ENCODE measurements around the gene DGKB.

Gene DGKB

DNA sequence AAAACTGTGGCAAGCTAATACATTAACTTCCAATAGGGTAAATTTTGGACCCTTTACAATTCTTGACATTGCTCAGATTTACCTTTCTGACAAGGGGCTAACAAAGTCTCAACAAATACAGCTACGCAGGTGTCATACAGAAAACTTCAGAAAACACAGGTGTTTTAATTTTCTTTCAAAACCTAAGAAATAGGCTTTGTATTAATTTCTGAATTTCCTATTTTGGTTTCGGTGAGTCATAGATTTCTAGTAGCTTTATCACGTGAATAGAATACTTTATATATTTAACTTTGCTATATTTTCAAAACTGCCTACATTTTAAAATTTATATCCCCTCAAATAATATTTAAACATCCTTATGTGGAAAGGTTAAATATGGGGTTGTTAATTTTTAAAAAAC lies 215.3 kb downstream of the DGKB start:
- no peak overlapping the region for H3K27ac Mint-ChIP-seq
- H3K4me1 Mint-ChIP-seq (ENCODE audit: low read depth), result no peaks in the 10 kb centered on the region
- no peaks in the 10 kb centered on the region for H3K36me3 Mint-ChIP-seq (ENCODE audit: low read depth)
- no peak overlapping the region for H3K4me3 Mint-ChIP-seq
- H3K9me3 Mint-ChIP-seq, result no peaks in the 10 kb centered on the region
- peaks cover 5% of the 10 kb centered on the region for H3K27me3 Mint-ChIP-seq

DNA sequence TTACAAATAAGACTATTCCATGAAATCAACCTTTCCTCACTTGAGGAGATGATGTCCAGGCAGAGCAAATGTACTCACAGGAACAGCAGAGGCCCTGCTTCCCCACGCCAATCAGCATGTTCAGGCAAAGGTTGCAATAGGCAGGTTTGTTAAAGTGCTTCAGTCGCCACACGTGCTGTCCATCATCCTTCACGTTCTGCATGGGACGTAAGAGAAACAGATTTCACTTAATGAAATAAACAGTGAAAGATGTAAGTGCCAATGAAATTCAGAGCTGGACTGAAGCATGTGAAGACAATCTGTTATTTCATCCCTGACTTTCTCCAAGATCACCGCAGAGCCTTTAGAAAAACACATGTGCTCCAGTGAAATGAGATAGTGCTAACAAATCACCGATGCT lies 217.4 kb downstream of the DGKB start:
- H3K4me3 Mint-ChIP-seq, result no peak overlapping the region
- H3K36me3 Mint-ChIP-seq (ENCODE audit: low read depth), result no peaks in the 10 kb centered on the region
- H3K27me3 Mint-ChIP-seq, result no peaks in the 10 kb centered on the region
- no peaks in the 10 kb centered on the region for H3K9me3 Mint-ChIP-seq
- H3K27ac Mint-ChIP-seq, result no peak overlapping the region
- no peaks in the 10 kb centered on the region for H3K4me1 Mint-ChIP-seq (ENCODE audit: low read depth)

DNA sequence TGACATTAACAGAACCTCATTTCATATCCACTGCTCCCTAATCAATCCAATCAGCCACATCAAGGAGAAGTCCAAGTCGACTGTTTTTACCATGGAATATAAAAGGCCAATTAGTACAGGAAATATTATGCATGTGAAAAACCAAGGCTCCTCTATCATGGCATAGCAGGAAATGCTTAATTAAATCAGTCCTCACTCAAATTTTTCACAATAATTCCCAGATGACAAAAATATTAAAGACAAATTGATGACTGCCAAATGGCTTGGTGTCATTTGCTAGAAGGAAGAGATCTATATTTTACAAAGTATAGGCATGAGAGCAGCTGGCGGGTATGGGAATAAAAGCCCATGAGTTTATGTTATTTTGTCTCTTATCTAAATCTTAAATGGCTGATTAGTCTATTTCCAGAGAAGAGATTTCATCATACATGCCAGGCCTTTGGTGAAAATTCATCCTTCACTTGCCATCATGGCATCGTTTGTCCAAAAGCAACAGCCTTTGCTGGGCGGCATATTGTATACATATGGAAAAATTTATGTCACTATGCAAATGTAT lies 219.6 kb downstream of the DGKB start:
- Mint-ChIP-seq H3K9me3 (no peaks in the 10 kb centered on the region), H3K27me3 (no peaks in the 10 kb centered on the region), H3K36me3 (ENCODE audit: low read depth) (no peaks in the 10 kb centered on the region), H3K27ac (no peak overlapping the region), H3K4me3 (no peak overlapping the region), H3K4me1 (ENCODE audit: low read depth) (no peaks in the 10 kb centered on the region)

DNA sequence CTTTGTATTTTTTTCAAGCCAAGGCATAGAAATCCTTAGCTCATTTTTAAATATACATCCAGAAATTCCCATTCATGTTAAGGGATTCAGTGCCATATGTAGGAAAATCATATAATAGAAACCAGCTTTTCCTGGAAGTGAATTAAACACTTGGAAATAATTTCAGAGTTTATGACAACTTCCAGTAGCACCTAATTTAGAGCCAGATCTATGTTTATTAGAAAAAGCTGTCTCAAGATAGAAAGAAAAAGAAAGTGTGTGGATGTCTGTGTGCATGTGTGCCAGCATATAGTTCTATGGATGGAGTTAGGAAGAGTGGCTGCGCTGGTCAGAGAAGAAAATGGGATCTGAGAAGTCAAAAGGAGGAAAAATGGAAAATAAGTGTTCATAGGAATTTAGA lies 225.7 kb downstream of the DGKB start:
- Mint-ChIP-seq H3K27ac (no peak overlapping the region), H3K4me1 (ENCODE audit: low read depth) (no peaks in the 10 kb centered on the region), H3K4me3 (no peak overlapping the region), H3K36me3 (ENCODE audit: low read depth) (no peaks in the 10 kb centered on the region), H3K9me3 (no peaks in the 10 kb centered on the region), H3K27me3 (no peaks in the 10 kb centered on the region)

DNA sequence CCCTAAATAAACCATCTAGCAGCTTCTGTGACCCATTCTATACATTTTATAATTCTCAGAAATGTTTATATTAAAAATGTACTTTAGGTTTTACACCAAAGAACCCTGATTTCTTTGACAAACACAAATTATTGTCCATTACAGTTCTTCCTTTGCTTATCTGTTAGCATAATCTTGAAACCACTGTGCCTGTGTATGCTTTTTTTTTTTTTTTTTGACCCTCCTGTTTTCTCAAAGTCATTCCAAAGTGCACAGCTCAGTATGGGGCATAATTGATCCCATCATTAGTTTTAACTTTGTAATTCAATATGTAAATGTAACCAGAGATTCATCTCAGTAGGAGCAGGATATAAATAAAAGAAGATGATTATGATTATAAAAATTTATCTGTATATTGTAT lies 229.3 kb downstream of the DGKB start:
- Mint-ChIP-seq H3K4me1 (ENCODE audit: low read depth) (no peaks in the 10 kb centered on the region), H3K4me3 (no peak overlapping the region), H3K27me3 (no peaks in the 10 kb centered on the region), H3K9me3 (no peaks in the 10 kb centered on the region), H3K27ac (no peak overlapping the region), H3K36me3 (ENCODE audit: low read depth) (no peaks in the 10 kb centered on the region)

DNA sequence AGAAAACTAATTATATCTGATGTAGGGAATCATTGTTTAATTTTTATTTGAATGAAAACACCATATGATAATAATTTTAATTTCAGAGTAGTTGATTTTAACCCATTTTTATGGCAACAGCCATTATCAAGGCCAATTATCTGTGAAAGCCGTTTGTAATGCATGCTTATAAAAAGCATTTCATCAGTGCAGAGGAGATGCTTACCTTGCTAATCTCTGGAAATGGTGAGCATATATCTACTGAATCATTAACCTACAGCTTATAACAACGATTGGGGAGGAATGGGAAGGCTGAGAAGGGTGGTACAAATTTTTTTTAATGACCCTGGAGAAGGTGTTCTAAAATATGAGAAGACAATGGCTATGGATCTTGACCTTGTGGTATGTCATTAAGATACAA lies 235.6 kb downstream of the DGKB start:
- no peaks in the 10 kb centered on the region for H3K9me3 Mint-ChIP-seq
- H3K4me3 Mint-ChIP-seq, result no peak overlapping the region
- H3K36me3 Mint-ChIP-seq (ENCODE audit: low read depth), result no peaks in the 10 kb centered on the region
- no peaks in the 10 kb centered on the region for H3K27me3 Mint-ChIP-seq
- no peak overlapping the region for H3K27ac Mint-ChIP-seq
- H3K4me1 Mint-ChIP-seq (ENCODE audit: low read depth), result no peaks in the 10 kb centered on the region

DNA sequence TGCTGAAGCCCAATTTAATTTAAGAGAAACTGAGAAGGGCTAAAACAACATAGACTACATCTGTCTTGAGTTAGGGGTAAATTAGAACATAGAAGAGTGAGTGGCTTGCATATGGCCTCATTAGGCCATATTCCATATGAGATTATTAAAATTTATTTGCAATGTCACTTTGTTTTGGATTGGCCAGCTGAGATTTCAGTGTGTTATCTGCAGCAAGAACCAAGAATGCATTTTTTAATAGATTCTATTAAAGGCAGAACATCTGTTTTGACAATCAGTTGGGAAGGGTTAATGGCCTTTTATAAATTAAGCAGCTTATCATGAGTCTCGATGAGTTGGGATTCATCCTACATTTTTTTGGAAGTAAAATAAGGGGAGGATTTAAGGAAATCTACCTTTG lies 236.2 kb downstream of the DGKB start:
- no peaks in the 10 kb centered on the region for H3K4me1 Mint-ChIP-seq (ENCODE audit: low read depth)
- no peaks in the 10 kb centered on the region for H3K27me3 Mint-ChIP-seq
- no peaks in the 10 kb centered on the region for H3K9me3 Mint-ChIP-seq
- H3K36me3 Mint-ChIP-seq (ENCODE audit: low read depth), result no peaks in the 10 kb centered on the region
- no peak overlapping the region for H3K27ac Mint-ChIP-seq
- H3K4me3 Mint-ChIP-seq, result no peak overlapping the region

DNA sequence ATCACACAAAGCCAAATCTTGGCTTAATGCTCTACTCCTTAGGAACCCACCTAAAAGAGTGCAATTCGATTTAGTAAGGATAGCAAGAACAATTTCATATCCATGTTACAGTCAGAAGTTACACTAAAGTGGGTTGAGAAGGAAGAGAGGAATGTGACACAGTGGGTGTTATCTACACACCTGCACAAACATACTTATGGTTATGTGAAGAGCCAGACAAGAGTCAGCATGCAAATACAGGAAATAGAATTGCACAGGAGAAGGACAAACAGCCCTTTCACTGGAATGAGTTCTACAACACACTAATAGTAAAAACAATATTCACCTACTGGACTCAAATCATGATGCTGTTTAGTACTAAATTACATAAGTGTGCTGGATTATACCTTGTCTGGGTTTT lies 262.8 kb downstream of the DGKB start:
- no peaks in the 10 kb centered on the region for H3K36me3 Mint-ChIP-seq (ENCODE audit: low read depth)
- H3K27me3 Mint-ChIP-seq, result no peaks in the 10 kb centered on the region
- no peak overlapping the region for H3K27ac Mint-ChIP-seq
- H3K9me3 Mint-ChIP-seq, result peaks cover 3% of the 10 kb centered on the region
- no peaks in the 10 kb centered on the region for H3K4me1 Mint-ChIP-seq (ENCODE audit: low read depth)
- H3K4me3 Mint-ChIP-seq, result no peak overlapping the region

DNA sequence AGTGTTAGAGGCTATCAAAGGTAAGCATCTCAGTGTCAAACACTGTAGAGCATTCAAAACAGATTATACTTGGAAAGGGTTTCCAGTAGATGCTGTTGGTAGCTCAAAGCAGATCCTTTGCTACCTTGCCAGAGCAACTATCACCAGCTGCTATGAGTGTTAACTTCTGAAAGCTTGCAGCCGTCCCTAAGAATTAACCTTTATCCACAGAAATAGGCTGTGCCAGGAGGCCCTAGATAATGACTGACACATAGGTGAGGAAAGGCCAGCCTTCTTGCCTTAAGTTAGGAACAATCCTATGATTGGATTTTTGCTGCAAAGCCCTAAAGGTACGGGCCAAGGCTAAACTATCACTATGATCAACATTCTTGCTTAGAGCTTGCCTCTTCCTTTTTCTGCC lies 263.2 kb downstream of the DGKB start:
- no peaks in the 10 kb centered on the region for H3K27me3 Mint-ChIP-seq
- H3K9me3 Mint-ChIP-seq, result peaks cover under 1% of the 10 kb centered on the region
- H3K4me3 Mint-ChIP-seq, result no peak overlapping the region
- H3K36me3 Mint-ChIP-seq (ENCODE audit: low read depth), result no peaks in the 10 kb centered on the region
- no peak overlapping the region for H3K27ac Mint-ChIP-seq
- H3K4me1 Mint-ChIP-seq (ENCODE audit: low read depth), result no peaks in the 10 kb centered on the region

DNA sequence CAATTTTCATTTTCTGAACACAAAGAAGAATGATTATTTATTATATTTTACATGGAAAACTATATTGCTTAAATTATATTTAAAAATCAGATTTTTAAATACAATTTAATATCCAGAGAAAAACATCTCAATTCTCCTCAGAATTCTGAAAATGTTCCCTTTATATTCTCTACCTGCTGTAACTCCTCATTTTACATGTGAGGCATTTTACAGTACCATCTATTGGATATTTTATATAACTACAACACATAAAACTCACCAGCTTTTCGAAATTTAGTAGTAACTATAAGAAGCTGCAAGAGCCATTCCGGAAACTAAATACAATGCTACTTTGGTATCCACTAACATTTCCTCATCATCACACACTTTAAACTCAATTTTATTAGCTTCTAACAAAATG lies 264.6 kb downstream of the DGKB start:
- H3K36me3 Mint-ChIP-seq (ENCODE audit: low read depth), result no peaks in the 10 kb centered on the region
- H3K27ac Mint-ChIP-seq, result no peak overlapping the region
- no peak overlapping the region for H3K4me3 Mint-ChIP-seq
- H3K9me3 Mint-ChIP-seq, result no peaks in the 10 kb centered on the region
- no peaks in the 10 kb centered on the region for H3K4me1 Mint-ChIP-seq (ENCODE audit: low read depth)
- H3K27me3 Mint-ChIP-seq, result no peaks in the 10 kb centered on the region

DNA sequence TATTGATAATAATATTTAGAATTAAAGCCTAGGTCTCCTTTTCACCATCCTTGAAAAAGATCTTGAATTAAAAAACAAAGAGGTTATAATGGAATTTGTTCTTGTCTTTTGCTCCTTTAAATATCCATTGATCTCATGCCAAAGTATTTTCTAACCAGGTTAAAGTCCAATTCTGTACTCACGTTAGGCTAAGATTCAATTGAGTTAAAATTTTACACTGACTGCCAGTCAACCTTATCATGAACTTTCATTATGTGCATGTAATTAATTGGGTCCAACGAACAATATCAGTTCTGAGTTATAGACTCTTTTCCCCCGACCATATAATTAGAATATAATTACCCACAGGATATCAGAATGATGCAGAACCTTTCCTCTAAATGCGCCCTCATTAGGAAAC lies 266.6 kb downstream of the DGKB start:
- H3K27ac Mint-ChIP-seq, result no peak overlapping the region
- H3K9me3 Mint-ChIP-seq, result no peaks in the 10 kb centered on the region
- no peaks in the 10 kb centered on the region for H3K36me3 Mint-ChIP-seq (ENCODE audit: low read depth)
- H3K27me3 Mint-ChIP-seq, result no peaks in the 10 kb centered on the region
- H3K4me3 Mint-ChIP-seq, result no peak overlapping the region
- no peaks in the 10 kb centered on the region for H3K4me1 Mint-ChIP-seq (ENCODE audit: low read depth)

DNA sequence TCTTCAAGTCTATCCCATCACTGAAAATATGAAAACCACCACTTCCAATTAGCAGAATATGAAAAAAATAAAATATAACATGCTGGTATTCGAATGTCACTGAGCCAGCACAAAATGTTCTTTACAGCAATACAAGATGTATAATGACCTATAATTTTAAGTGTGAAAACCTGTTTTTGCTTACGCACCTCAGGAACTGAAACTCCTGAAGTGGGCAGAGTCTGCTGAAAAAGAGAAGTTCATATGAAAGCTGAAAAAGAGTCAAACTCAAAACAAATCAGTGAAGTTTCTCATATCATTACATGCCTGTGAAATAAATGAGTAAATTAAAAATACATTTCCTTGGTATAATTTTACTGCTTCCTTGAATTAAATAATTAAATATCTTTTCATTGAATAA lies 272.5 kb downstream of the DGKB start:
- H3K27me3 Mint-ChIP-seq, result no peaks in the 10 kb centered on the region
- H3K4me1 Mint-ChIP-seq (ENCODE audit: low read depth), result no peaks in the 10 kb centered on the region
- H3K27ac Mint-ChIP-seq, result no peak overlapping the region
- H3K9me3 Mint-ChIP-seq, result no peaks in the 10 kb centered on the region
- H3K36me3 Mint-ChIP-seq (ENCODE audit: low read depth), result no peaks in the 10 kb centered on the region
- no peak overlapping the region for H3K4me3 Mint-ChIP-seq

DNA sequence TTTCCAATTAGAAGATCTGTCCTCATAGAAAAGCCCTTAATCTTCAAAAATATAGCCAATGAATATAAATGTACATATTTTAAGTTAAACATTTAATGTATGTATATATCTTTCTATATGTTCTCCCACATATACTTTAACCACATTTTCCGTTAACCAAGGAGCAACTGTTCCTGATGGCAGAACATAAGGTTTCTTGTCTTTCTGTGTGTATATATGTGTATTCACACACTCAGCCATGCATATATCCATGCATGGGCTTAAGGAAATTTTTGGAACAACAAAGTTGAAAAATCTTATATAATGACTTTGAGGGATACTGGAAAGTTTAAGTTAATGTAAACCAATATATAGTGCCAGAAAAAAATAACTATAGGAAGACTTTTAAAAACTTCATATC lies 274.0 kb downstream of the DGKB start:
- H3K36me3 Mint-ChIP-seq (ENCODE audit: low read depth), result no peaks in the 10 kb centered on the region
- no peak overlapping the region for H3K4me3 Mint-ChIP-seq
- no peaks in the 10 kb centered on the region for H3K4me1 Mint-ChIP-seq (ENCODE audit: low read depth)
- H3K27ac Mint-ChIP-seq, result no peak overlapping the region
- H3K9me3 Mint-ChIP-seq, result no peaks in the 10 kb centered on the region
- no peaks in the 10 kb centered on the region for H3K27me3 Mint-ChIP-seq

DNA sequence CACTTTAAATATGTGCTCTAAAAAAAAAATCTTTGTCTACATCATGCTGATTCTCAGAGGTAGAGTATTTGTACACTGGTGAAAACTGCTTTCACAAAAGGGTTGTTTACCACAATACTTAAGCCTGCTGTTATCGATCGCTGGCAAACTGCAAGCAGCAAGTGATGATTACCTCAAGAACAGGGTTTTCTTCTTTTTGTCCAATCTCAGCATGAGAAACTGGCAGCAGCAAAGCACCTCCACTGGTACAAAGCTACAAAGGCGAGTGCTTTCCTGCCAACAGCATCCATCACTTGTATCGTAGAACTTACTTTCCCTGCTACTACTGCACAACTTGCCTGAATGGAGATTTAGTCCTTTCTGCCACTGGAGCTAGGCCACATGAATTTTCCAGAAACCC lies 276.5 kb downstream of the DGKB start:
- H3K27ac Mint-ChIP-seq, result no peak overlapping the region
- no peaks in the 10 kb centered on the region for H3K27me3 Mint-ChIP-seq
- H3K4me1 Mint-ChIP-seq (ENCODE audit: low read depth), result no peaks in the 10 kb centered on the region
- H3K36me3 Mint-ChIP-seq (ENCODE audit: low read depth), result no peaks in the 10 kb centered on the region
- no peaks in the 10 kb centered on the region for H3K9me3 Mint-ChIP-seq
- no peak overlapping the region for H3K4me3 Mint-ChIP-seq

DNA sequence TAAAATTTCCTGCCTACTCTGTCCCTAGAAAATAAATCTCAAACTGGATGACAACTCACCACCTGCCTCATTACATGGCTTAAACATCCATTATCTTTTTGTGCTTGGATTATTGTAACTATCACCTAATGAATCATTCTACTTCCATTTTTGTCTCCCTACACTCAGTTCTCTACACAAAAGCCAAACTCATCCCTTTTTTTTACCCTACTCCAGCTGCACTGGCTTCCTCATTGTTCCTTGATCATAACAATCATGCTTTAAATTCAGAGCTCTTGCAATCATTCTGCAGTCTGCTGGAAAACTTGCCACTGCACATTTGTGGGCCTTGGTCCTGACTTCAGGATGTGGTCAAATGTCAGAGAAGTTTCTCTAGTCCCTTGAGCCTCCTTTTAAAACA lies 280.0 kb downstream of the DGKB start:
- Mint-ChIP-seq H3K36me3 (ENCODE audit: low read depth) (no peaks in the 10 kb centered on the region), H3K27ac (no peak overlapping the region), H3K4me3 (no peak overlapping the region), H3K27me3 (no peaks in the 10 kb centered on the region), H3K9me3 (peaks cover 1% of the 10 kb centered on the region), H3K4me1 (ENCODE audit: low read depth) (no peaks in the 10 kb centered on the region)

DNA sequence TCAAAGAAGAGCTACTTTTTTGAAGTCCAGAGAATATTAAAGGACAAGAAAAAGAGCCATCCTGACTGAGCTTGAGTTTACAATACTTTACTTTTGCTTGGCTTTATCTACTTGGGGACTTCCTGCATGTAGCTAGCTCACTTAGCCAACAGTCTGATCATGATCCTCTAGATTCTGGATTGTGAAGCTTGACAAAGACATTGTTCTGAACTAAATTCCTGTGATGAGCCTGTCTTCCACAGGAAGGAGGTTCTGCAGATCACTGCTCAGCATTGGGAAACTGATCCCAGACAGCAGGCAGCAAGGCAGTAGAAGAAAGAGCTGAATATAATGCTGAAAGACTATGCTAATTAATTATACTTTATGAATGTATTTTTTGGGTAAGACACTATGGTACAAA lies 296.4 kb downstream of the DGKB start:
- no peaks in the 10 kb centered on the region for H3K4me1 Mint-ChIP-seq (ENCODE audit: low read depth)
- no peak overlapping the region for H3K4me3 Mint-ChIP-seq
- H3K27ac Mint-ChIP-seq, result no peak overlapping the region
- no peaks in the 10 kb centered on the region for H3K36me3 Mint-ChIP-seq (ENCODE audit: low read depth)
- no peaks in the 10 kb centered on the region for H3K27me3 Mint-ChIP-seq
- peaks cover 5% of the 10 kb centered on the region for H3K9me3 Mint-ChIP-seq

DNA sequence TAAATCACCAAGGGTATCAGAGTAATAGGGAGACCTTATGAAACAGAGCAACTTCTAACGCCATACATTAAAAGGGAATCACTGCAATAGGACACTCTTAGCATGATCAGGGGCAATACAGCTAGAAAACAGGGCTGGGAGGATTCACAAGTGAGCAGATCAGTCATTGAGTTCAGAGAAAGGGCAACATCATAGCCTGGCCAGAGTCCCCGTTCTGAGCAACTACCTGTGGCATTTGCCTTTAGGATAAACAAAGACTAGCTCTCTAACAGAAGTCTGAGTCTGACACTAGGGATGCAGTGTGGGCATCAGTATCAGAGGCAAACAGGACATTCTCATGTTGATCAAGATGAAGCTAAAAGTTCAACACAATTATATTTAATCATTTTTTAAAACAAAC lies 297.9 kb downstream of the DGKB start:
- H3K27ac Mint-ChIP-seq, result no peak overlapping the region
- H3K4me1 Mint-ChIP-seq (ENCODE audit: low read depth), result no peaks in the 10 kb centered on the region
- H3K27me3 Mint-ChIP-seq, result no peaks in the 10 kb centered on the region
- H3K36me3 Mint-ChIP-seq (ENCODE audit: low read depth), result no peaks in the 10 kb centered on the region
- no peak overlapping the region for H3K4me3 Mint-ChIP-seq
- no peaks in the 10 kb centered on the region for H3K9me3 Mint-ChIP-seq
